ENCODE measurements around the gene P2RY14.

DNA sequence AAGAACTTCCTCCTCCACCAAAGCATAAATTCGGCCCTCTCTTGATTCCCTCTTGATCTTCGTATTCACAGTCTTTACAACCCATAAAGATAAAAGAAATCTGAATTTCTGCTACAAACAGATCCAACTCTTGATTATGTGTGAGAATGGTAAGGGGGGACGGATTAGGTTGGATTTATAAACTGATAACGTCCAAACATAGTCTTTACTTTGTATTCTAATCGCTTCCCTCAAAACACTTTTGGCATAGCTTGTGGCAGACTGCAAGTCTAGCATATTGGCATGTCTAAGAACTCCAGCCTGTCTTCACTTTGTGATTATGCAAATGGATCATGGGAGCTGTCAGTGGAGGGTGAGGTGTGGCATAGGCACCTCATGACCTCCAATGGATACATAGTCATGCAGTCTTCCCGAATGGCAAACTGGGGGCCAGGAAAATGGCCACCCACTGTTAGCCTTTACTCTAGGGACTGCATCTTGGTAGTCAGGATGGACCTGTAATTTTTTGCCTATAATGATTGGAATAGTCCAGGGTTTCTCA lies 51.0 kb downstream of the P2RY14 start:
- no peak for TF ChIP-seq YY1 (IDR thresholded peaks at IDR 0.05; ENCODE audit: low read depth, low read length)
- TF ChIP-seq, protein P1, sequence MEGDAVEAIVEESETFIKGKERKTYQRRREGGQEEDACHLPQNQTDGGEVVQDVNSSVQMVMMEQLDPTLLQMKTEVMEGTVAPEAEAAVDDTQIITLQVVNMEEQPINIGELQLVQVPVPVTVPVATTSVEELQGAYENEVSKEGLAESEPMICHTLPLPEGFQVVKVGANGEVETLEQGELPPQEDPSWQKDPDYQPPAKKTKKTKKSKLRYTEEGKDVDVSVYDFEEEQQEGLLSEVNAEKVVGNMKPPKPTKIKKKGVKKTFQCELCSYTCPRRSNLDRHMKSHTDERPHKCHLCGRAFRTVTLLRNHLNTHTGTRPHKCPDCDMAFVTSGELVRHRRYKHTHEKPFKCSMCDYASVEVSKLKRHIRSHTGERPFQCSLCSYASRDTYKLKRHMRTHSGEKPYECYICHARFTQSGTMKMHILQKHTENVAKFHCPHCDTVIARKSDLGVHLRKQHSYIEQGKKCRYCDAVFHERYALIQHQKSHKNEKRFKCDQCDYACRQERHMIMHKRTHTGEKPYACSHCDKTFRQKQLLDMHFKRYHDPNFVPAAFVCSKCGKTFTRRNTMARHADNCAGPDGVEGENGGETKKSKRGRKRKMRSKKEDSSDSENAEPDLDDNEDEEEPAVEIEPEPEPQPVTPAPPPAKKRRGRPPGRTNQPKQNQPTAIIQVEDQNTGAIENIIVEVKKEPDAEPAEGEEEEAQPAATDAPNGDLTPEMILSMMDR (IDR thresholded peaks at IDR 0.05 in 2 of 3, conservative IDR thresholded peaks at IDR 0.05 in 1 of 3; ENCODE audit: control insufficient read depth in 2 of 3, extremely low read depth in 1 of 3, insufficient read depth in 1 of 3, low read depth in 3 of 3, low read length in 3 of 3) = no peak
- TF ChIP-seq POLR2AphosphoS5 (IDR thresholded peaks at IDR 0.05; ENCODE audit: low read length) = no peak
- TF ChIP-seq RB1 (IDR thresholded peaks at IDR 0.05; ENCODE audit: borderline replicate concordance) = no peak
- no peak for TF ChIP-seq SP1 (IDR thresholded peaks at IDR 0.05; ENCODE audit: low read depth, low read length)

Data from GM12878 (cell line).